GM12878 (cell line): Measurements from ENCODE around the gene FOXP1. TPM values are rescaled to one million over a fixed set of nuclear protein-coding genes. Genes with fewer than 3 reads are reported as not detected.

ENCODE experiments used
- ATAC-seq: fragments of 200-7000 bp; cut with Tn5 transposase; 3 replicates; pipeline ENCODE4 v1.9.1; 2020; ENCODE audit warnings: mild to moderate bottlenecking, moderate library complexity
- BruUV-seq: library from RNA; stranded (reverse); fragments of 400-500 nt; replicated peaks from 2 replicates; lab custom pipeline; 2021; lab: Mats Ljungman, UMichigan
- CTCF ChIA-PET: fragments of 300-600 bp; sonication (Branson Sonifier 250); formaldehyde crosslinking; extraction: SDS; loops from one replicate; lab custom pipeline; 2021; ENCODE audit warnings: inconsistent platforms; lab: Yijun Ruan, JAX
- POLR2A ChIA-PET: fragments of 350-600 bp; formaldehyde crosslinking; extraction: SDS; loops from one replicate; lab custom pipeline; 2021; ENCODE audit warnings: inconsistent platforms; lab: Charles Lee
- RAD21 ChIA-PET: fragments of 300-600 bp; sonication (Branson Sonifier 250); formaldehyde crosslinking; loops from one replicate; lab custom pipeline; 2023; ENCODE audit warnings: antibody characterized with exemption; ENCODE audit not compliant: unreplicated experiment; lab: Charles Lee
- SMC1A ChIA-PET: fragments of 300-600 bp; sonication (Branson Sonifier 250); formaldehyde crosslinking; loops from one replicate; lab custom pipeline; 2023; ENCODE audit not compliant: unreplicated experiment, uncharacterized antibody; lab: Charles Lee
- DNase-seq: peaks from one replicate; pipeline ENCODE4 v3.0.0-alpha.2; 2011; ENCODE audit warnings: low read depth, low spot score
- FAIRE-seq: peaks from 3 replicates; lab custom pipeline; 2011; peaks lifted over from hg19 to GRCh38; lab: Jason Lieb, UNC
- H2AFZ ChIP-seq: 2 replicates; pipeline ENCODE4 v1.6.0; 2011; ENCODE audit warnings: low read depth, low read length, control low read depth; ENCODE audit not compliant: control insufficient read depth
- H3K27ac ChIP-seq: 2 replicates; pipeline ENCODE4 v1.5.1; 2011; ENCODE audit warnings: control low read depth; ENCODE audit not compliant: control insufficient read depth, insufficient read depth
- H3K27me3 ChIP-seq, 2 experiments: replicated peaks in 1 of 2; 2 replicates each; pipeline versions ENCODE4 v1.6.0 to v1.6.1; 2011; ENCODE audit warnings: low read length in 1 of 2; ENCODE audit not compliant: control insufficient read depth in 2 of 2, insufficient read depth in 2 of 2
- H3K36me3 ChIP-seq, 2 experiments: 2 replicates each; pipeline ENCODE4 v1.5.1; 2011; ENCODE audit warnings: low read length in 1 of 2; ENCODE audit not compliant: control insufficient read depth in 2 of 2, insufficient read depth in 2 of 2
- H3K4me1 ChIP-seq: 2 replicates; pipeline ENCODE4 v1.6.1; 2011; ENCODE audit warnings: mild to moderate bottlenecking, low read length, moderate library complexity, mixed read lengths; ENCODE audit not compliant: control insufficient read depth, insufficient read depth
- H3K4me2 ChIP-seq: 2 replicates; pipeline ENCODE4 v1.6.0; 2011; ENCODE audit warnings: control low read depth; ENCODE audit not compliant: control insufficient read depth, insufficient read depth
- H3K4me3 ChIP-seq: fragments of 200-600 bp; sonication (generic); 2 replicates; pipeline ENCODE4 v1.5.1; 2016
- H3K79me2 ChIP-seq: 2 replicates; pipeline ENCODE4 v1.6.0; 2011; ENCODE audit warnings: low read length; ENCODE audit not compliant: control insufficient read depth, insufficient read depth
- H3K9ac ChIP-seq: 2 replicates; pipeline ENCODE4 v1.8.0; 2011; ENCODE audit warnings: low read length, control low read depth, mixed read lengths; ENCODE audit not compliant: control insufficient read depth, insufficient read depth
- H3K9me3 ChIP-seq: replicated peaks from 3 replicates; pipeline ENCODE4 v1.5.1; 2011; ENCODE audit warnings: mild to moderate bottlenecking, low read length; ENCODE audit not compliant: control insufficient read depth, insufficient read depth
- H4K20me1 ChIP-seq: 2 replicates; pipeline ENCODE4 v1.6.0; 2011; ENCODE audit not compliant: control insufficient read depth, insufficient read depth
- BACH1 ChIP-seq: fragments of 450-650 bp; IDR thresholded peaks from 2 replicates; pipeline ENCODE4 v1.6.1; 2017; ENCODE audit warnings: mild to moderate bottlenecking, borderline replicate concordance
- CREB1 ChIP-seq: IDR thresholded peaks from 2 replicates; pipeline ENCODE4 v1.6.1; 2012; ENCODE audit warnings: low read depth, mild to moderate bottlenecking, inconsistent platforms
- EGR1 ChIP-seq, 2 experiments: IDR thresholded peaks; 1 replicate in 1 of 2; 2 replicates in 1 of 2; pipeline ENCODE4 v1.6.1; 2011 to 2012; ENCODE audit warnings: low read depth in 2 of 2, low read length in 2 of 2, borderline replicate concordance in 1 of 2, mild to moderate bottlenecking in 1 of 2, moderate library complexity in 1 of 2
- SMAD5 ChIP-seq: IDR thresholded peaks from 2 replicates; pipeline ENCODE4 v1.6.1; 2016; ENCODE audit warnings: antibody characterized with exemption, low read depth
- SMC3 ChIP-seq: IDR thresholded peaks from 2 replicates; pipeline ENCODE4 v1.6.1; 2011; ENCODE audit warnings: low read length, improper control_type of control experiment, borderline replicate concordance
- ZNF622 ChIP-seq: fragments of 450-650 bp; IDR thresholded peaks from 2 replicates; pipeline ENCODE4 v1.6.1; 2017; ENCODE audit warnings: mild to moderate bottlenecking, inconsistent platforms
- WGBS: methylation state at CpG from one replicate; pipeline ENCODE4 v1.1.6; 2016; ENCODE audit warnings: low lambda C conversion rate; ENCODE audit not compliant: insufficient replicate concordance, insufficient coverage; ENCODE audit errors: missing lambda C conversion rate; 5-methylcytosine and 5-hydroxymethylcytosine counted together
- in situ Hi-C: fragments of 300-500 bp; cut with MboI; formaldehyde crosslinking; loops from 9 replicates; pipeline ENCODE4 v1.14.3; 2018; ENCODE audit warnings: mixed read lengths
- intact Hi-C: fragments of 100-400 bp; cut with micrococcal nuclease; formaldehyde crosslinking; loops from one replicate; pipeline ENCODE4 v1.14.2; 2022; ENCODE audit not compliant: unreplicated experiment
- polyA plus RNA-seq, 11 experiments: library from polyadenylated mRNA; depleted of rRNA in 4 of 11; unstranded in 6 of 11; stranded (reverse) in 5 of 11; fragments of >200 nt; fragmentation: Nextera tagmentation in 4 of 11; fragmentation: Illumina TruSeq in 1 of 11; extraction: Ambion mirVana in 4 of 11; extraction: Trizol in 1 of 11; gene quantifications; 1 replicate in 1 of 11; 2 replicates in 10 of 11; pipeline versions ENCODE4 v1.2.1 to v1.2.3, GENCODE V29; 2011 to 2016; ENCODE audit warnings: inconsistent platforms in 2 of 11, missing spikeins in 2 of 11, low read depth in 1 of 11
- total RNA-seq, 4 experiments: library from RNA; depleted of rRNA in 3 of 4; stranded (reverse); fragments of >200 nt in 3 of 4; fragmentation: Illumina TruSeq in 1 of 4; extraction: Trizol in 1 of 4; gene quantifications; 2 replicates each; pipeline versions ENCODE4 v1.2.1 to v1.2.3, GENCODE V29; 2013 to 2021
- TF ChIP-seq, protein P1 (sequence below), 3 experiments: IDR thresholded peaks in 2 of 3; conservative IDR thresholded peaks in 1 of 3; 2 replicates each; pipeline ENCODE4 v1.5.1; 2011; ENCODE audit warnings: low read depth in 3 of 3, low read length in 3 of 3, mild to moderate bottlenecking in 3 of 3, control low read depth in 2 of 3, moderate library complexity in 2 of 3, inconsistent platforms in 1 of 3, mixed read lengths in 1 of 3; ENCODE audit not compliant: control insufficient read depth in 2 of 3, insufficient read depth in 1 of 3; ENCODE audit errors: extremely low read depth in 1 of 3
- TF ChIP-seq, protein P2 (sequence below): IDR thresholded peaks from 2 replicates; pipeline ENCODE4 v1.6.1; 2012; ENCODE audit warnings: low read depth, low read length, improper control_type of control experiment
- TF ChIP-seq, protein P3 (sequence below): fragments of 450-650 bp; IDR thresholded peaks from 2 replicates; pipeline ENCODE4 v1.6.1; 2017; ENCODE audit warnings: mild to moderate bottlenecking, moderate library complexity

Gene FOXP1
- total and polyA plus RNA-seq, 10 of the 15 experiments (the other 5 are each of a cell fraction or from before 2014, with no cell fraction given), result 0.05 to 1.6 (median 0.20) TPM; not detected in 1

DNA sequence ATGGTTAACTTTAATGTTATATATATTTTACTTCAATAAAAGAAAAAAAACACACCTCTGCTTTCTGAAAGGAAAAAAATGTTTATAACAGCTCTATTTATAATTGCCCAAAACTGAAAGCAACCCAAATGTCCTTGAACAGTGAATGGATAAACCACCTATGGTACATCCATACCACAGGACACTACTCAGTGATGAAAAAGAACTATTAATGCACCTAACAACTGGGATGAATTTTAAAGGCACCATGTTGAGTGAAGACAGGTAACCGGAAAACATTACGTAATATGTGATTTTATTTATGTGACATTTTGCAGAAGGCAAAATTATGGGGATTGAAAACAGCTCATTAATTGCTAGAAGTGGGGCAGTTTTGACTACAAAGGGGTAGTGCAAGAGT, 23.8 kb upstream of the FOXP1 start:
- Histone ChIP-seq H3K4me3 (no peak overlapping the region), H4K20me1 (no peaks in the 10 kb centered on the region), H3K36me3 (no peaks in the 10 kb centered on the region), H3K27ac (no peak overlapping the region), H3K79me2 (no peaks in the 10 kb centered on the region), H2AFZ (no peak overlapping the region), H3K9me3 (no peaks in the 10 kb centered on the region; the same call in 2 of the 3 replicates)
- DNase-seq (no peak), ATAC-seq (no peak), FAIRE-seq (no peak)
- 92% methylated on average over 2 of the region's 2 CpGs for WGBS
- intact Hi-C loops, result no loop called here
- BruUV-seq, result no TSS peak
- POLR2A ChIA-PET, result no interaction called here
- no peak for TF ChIP-seq ZNF622
- TF ChIP-seq SMAD5, result no peak
- TF ChIP-seq, protein P1, sequence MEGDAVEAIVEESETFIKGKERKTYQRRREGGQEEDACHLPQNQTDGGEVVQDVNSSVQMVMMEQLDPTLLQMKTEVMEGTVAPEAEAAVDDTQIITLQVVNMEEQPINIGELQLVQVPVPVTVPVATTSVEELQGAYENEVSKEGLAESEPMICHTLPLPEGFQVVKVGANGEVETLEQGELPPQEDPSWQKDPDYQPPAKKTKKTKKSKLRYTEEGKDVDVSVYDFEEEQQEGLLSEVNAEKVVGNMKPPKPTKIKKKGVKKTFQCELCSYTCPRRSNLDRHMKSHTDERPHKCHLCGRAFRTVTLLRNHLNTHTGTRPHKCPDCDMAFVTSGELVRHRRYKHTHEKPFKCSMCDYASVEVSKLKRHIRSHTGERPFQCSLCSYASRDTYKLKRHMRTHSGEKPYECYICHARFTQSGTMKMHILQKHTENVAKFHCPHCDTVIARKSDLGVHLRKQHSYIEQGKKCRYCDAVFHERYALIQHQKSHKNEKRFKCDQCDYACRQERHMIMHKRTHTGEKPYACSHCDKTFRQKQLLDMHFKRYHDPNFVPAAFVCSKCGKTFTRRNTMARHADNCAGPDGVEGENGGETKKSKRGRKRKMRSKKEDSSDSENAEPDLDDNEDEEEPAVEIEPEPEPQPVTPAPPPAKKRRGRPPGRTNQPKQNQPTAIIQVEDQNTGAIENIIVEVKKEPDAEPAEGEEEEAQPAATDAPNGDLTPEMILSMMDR (IDR thresholded peaks at IDR 0.05 in 2 of 3, conservative IDR thresholded peaks at IDR 0.05 in 1 of 3; ENCODE audit: control insufficient read depth in 2 of 3, extremely low read depth in 1 of 3, insufficient read depth in 1 of 3, low read depth in 3 of 3, low read length in 3 of 3), result no peak
- TF ChIP-seq, protein P2, sequence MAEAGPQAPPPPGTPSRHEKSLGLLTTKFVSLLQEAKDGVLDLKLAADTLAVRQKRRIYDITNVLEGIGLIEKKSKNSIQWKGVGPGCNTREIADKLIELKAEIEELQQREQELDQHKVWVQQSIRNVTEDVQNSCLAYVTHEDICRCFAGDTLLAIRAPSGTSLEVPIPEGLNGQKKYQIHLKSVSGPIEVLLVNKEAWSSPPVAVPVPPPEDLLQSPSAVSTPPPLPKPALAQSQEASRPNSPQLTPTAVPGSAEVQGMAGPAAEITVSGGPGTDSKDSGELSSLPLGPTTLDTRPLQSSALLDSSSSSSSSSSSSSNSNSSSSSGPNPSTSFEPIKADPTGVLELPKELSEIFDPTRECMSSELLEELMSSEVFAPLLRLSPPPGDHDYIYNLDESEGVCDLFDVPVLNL, result no peak
- TF ChIP-seq SMC3, result no peak
- no peak for TF ChIP-seq BACH1
- TF ChIP-seq, protein P3, sequence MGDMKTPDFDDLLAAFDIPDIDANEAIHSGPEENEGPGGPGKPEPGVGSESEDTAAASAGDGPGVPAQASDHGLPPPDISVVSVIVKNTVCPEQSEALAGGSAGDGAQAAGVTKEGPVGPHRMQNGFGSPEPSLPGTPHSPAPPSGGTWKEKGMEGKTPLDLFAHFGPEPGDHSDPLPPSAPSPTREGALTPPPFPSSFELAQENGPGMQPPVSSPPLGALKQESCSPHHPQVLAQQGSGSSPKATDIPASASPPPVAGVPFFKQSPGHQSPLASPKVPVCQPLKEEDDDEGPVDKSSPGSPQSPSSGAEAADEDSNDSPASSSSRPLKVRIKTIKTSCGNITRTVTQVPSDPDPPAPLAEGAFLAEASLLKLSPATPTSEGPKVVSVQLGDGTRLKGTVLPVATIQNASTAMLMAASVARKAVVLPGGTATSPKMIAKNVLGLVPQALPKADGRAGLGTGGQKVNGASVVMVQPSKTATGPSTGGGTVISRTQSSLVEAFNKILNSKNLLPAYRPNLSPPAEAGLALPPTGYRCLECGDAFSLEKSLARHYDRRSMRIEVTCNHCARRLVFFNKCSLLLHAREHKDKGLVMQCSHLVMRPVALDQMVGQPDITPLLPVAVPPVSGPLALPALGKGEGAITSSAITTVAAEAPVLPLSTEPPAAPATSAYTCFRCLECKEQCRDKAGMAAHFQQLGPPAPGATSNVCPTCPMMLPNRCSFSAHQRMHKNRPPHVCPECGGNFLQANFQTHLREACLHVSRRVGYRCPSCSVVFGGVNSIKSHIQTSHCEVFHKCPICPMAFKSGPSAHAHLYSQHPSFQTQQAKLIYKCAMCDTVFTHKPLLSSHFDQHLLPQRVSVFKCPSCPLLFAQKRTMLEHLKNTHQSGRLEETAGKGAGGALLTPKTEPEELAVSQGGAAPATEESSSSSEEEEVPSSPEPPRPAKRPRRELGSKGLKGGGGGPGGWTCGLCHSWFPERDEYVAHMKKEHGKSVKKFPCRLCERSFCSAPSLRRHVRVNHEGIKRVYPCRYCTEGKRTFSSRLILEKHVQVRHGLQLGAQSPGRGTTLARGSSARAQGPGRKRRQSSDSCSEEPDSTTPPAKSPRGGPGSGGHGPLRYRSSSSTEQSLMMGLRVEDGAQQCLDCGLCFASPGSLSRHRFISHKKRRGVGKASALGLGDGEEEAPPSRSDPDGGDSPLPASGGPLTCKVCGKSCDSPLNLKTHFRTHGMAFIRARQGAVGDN, result no peak
- TF ChIP-seq CREB1, result no peak
- TF ChIP-seq EGR1 (IDR thresholded peaks at IDR 0.05; ENCODE audit: borderline replicate concordance in 1 of 2, low read depth in 2 of 2, low read length in 2 of 2), result no peak
- TF ChIP-seq, all 136 proteins: peak for 0
- Histone ChIP-seq H3K4me2 (no peak overlapping the region), H3K9ac (no peak overlapping the region), H3K4me1 (no peaks in the 10 kb centered on the region), H3K27me3 (no peaks in the 10 kb centered on the region; a peak in 1 of 4 replicates)
- in situ Hi-C loops, result no loop called here
- SMC1A ChIA-PET, result no interaction called here
- CTCF ChIA-PET, result no interaction called here
- RAD21 ChIA-PET, result no interaction called here
